Glutamatergic neuron (in vitro differentiated cells): ENCODE measurements around the gene SOX18. TPM values are rescaled to one million over a fixed set of nuclear protein-coding genes. Genes with fewer than 3 reads are reported as not detected.

ENCODE experiments used
- DNase-seq: peaks from one replicate; pipeline ENCODE4 v3.0.0; 2022
- H3K27ac Mint-ChIP-seq: one replicate; pipeline ENCODE4 v1.8.0; 2020; ENCODE audit warnings: mild to moderate bottlenecking, mixed read lengths, inconsistent platforms; ENCODE audit not compliant: unreplicated experiment
- H3K27me3 Mint-ChIP-seq: one replicate; pipeline ENCODE4 v1.8.0; 2020; ENCODE audit warnings: mild to moderate bottlenecking, moderate library complexity, mixed read lengths, inconsistent platforms; ENCODE audit not compliant: unreplicated experiment
- H3K36me3 Mint-ChIP-seq: one replicate; pipeline ENCODE4 v1.8.0; 2020; ENCODE audit warnings: mild to moderate bottlenecking, mixed read lengths, inconsistent platforms; ENCODE audit not compliant: unreplicated experiment
- H3K4me1 Mint-ChIP-seq: one replicate; pipeline ENCODE4 v1.8.0; 2020; ENCODE audit warnings: mild to moderate bottlenecking, low read depth, mixed read lengths, inconsistent platforms; ENCODE audit not compliant: unreplicated experiment
- H3K4me3 Mint-ChIP-seq: one replicate; pipeline ENCODE4 v1.8.0; 2020; ENCODE audit warnings: mild to moderate bottlenecking, mixed read lengths, inconsistent platforms; ENCODE audit not compliant: unreplicated experiment
- H3K9me3 Mint-ChIP-seq: one replicate; pipeline ENCODE4 v1.8.0; 2020; ENCODE audit warnings: mild to moderate bottlenecking, moderate library complexity, mixed read lengths, inconsistent platforms; ENCODE audit not compliant: unreplicated experiment
- total RNA-seq: library from RNA; stranded (reverse); fragmentation: NEBNext Ultra II Directional; extraction: Animal tissue kit (Norgen Biotek cat#: 25700); gene quantifications from one replicate; pipeline ENCODE4 v1.2.1, GENCODE V29; 2021; ENCODE audit not compliant: unreplicated experiment
- TF ChIP-seq, protein P1 (sequence below): fragments of 200-600 bp; sonication (generic); IDR thresholded peaks from one replicate; pipeline ENCODE4 v1.5.0; 2021; ENCODE audit not compliant: partially characterized antibody, unreplicated experiment

Gene SOX18
- total RNA-seq, 1 donor from 2014 or later: 0.66 TPM

DNA sequence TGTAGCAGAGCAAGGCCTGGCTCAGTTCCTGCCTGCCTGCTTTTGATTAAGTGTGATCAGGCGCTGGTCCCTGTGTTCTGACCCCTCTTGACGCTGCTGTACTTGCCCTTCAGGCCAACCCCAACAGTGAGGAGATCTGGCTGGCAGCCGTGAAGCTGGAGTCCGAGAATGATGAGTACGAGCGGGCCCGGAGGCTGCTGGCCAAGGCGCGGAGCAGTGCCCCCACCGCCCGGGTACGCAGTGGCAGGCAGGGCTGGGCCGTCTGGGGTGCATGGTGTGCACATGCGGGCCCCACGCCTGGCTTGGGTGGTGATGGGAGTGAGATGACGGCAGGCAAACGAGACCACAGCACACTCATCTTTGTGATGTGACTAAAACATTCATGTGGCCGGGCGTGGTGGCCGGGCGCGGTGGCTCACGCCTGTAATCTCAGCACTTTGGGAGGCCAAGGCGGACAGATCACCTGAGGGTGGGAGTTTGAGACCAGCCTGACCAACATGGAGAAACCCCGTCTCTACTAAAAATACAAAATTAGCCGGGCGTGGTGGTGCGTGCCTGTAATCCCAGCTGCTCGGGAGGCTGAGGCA lies 23.5 kb downstream of the SOX18 start:
- no peak overlapping the region for H3K4me3 Mint-ChIP-seq
- no peaks in the 10 kb centered on the region for H3K36me3 Mint-ChIP-seq
- TF ChIP-seq, protein P1, sequence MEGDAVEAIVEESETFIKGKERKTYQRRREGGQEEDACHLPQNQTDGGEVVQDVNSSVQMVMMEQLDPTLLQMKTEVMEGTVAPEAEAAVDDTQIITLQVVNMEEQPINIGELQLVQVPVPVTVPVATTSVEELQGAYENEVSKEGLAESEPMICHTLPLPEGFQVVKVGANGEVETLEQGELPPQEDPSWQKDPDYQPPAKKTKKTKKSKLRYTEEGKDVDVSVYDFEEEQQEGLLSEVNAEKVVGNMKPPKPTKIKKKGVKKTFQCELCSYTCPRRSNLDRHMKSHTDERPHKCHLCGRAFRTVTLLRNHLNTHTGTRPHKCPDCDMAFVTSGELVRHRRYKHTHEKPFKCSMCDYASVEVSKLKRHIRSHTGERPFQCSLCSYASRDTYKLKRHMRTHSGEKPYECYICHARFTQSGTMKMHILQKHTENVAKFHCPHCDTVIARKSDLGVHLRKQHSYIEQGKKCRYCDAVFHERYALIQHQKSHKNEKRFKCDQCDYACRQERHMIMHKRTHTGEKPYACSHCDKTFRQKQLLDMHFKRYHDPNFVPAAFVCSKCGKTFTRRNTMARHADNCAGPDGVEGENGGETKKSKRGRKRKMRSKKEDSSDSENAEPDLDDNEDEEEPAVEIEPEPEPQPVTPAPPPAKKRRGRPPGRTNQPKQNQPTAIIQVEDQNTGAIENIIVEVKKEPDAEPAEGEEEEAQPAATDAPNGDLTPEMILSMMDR: no peak
- no peaks in the 10 kb centered on the region for H3K4me1 Mint-ChIP-seq
- H3K27me3 Mint-ChIP-seq: peaks cover 6% of the 10 kb centered on the region
- DNase-seq: no peak
- no peak overlapping the region for H3K27ac Mint-ChIP-seq
- no peaks in the 10 kb centered on the region for H3K9me3 Mint-ChIP-seq

DNA sequence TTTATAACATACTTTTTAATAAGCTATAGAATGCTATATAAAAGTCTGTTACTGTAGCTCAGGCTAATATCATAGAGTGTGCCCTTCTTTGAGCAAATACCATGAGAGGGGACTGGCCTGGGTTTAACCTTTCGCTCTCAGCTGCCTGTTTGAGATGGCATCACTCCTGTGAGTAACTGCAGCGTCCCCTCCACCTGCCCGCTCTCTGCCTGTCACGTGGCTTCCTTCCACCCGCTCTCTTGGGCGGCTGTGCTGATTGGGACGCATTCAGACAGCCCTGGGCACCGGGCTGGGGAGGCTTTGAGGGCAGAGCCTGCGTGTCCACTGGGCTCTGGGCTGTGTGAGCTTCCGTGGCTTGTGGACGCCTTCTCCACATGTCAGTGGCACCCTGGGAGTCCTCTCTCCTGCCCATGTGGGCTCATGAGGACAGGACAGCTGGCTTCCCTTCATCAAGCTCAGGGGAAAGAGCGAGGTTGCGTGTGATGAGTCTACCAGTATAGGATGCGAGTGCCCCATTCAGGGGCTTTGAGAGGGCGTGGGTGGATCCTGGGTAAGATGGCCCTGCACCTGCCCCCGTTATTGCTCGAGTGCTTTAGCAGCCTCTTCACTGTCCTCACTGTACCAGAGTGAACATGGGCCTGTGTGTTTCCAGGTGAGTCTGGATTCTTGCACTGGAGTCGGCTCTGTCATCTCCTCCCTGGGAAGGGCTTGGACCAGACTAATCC lies 24.2 kb downstream of the SOX18 start:
- TF ChIP-seq, protein P1: no peak
- Mint-ChIP-seq H3K27me3 (peaks cover 6% of the 10 kb centered on the region), H3K27ac (no peak overlapping the region), H3K9me3 (no peaks in the 10 kb centered on the region), H3K36me3 (no peaks in the 10 kb centered on the region), H3K4me3 (no peak overlapping the region), H3K4me1 (no peaks in the 10 kb centered on the region)
- DNase-seq: no peak

DNA sequence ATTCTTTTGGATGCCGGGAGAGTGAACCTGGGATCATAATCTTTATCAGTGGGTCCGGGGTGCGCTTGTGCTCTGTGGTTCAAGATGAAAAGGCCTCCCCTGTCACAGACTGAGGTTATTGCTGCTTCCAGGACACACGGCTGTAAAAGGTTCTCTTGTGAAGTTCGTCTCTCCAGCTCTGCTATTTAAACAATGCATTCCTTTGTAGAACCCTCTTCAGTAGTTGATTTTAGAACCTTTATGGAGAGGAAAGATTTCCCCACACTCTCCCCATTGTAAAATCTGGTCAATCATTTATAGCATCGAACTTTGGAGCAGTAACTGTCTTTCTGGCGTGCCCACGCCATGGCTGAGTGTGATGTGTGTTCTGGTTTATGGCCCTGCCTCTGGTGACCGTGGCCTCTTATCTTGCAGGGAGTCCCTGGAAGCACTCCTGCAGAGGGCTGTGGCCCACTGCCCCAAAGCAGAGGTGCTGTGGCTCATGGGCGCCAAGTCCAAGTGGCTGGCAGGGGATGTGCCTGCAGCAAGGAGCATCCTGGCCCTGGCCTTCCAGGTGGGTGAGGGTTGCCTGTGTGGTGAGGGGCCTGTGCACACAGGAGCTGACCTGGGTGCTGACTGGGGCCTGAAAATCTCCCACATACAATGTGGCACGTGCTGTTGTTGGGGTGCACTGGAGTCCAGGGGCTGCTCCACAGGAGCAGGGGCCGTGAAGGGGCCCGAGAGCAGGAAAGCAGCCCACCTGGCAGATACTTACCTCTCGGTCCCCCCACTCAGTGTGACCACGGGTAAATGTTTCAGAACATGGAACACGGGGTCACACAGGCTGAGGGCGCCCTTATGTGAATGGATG lies 25.1 kb downstream of the SOX18 start:
- Mint-ChIP-seq H3K4me1 (no peaks in the 10 kb centered on the region), H3K9me3 (peaks cover 2% of the 10 kb centered on the region), H3K36me3 (no peaks in the 10 kb centered on the region), H3K4me3 (no peak overlapping the region), H3K27ac (no peak overlapping the region), H3K27me3 (peaks cover 9% of the 10 kb centered on the region)
- no peak for DNase-seq
- TF ChIP-seq, protein P1: no peak

DNA sequence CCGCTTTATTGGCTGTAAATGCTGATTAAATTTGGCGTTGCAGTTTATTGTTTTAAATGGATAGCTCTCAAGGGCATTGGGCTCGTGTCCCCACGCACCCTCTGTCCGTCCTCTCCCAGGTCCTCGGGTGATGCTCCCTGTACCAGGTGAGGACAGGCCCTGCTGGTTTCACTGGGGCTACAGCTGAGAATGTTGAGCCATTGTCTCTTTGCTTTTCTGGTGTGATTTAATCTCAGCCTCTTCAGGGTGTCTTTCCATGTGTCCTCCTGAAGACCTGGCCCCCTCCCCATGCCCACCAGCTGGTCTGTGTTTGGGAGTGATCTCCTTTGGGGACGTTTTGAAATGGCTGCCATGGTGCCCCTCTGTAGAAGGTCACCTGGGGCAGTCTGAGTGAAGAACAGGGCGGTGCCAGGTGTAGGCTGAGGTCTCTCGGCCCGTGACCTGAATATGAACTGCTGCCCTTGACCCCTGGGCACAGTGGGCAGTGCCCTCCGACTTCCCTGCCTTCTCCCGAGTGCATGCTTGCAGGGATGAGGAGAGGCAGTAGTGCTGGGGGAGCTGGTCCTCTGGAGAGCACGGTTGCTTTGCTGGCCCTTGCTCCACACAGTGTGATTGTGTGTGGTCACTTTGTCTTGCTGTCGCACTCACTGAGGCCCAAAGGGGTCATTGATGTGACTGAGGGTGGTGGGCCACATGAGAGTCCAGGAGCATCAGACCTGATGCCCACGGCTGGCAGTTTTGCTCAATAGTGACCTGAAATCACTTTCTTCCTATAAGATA lies 25.9 kb downstream of the SOX18 start:
- Mint-ChIP-seq H3K4me3 (no peak overlapping the region), H3K27ac (no peak overlapping the region), H3K27me3 (peaks cover 9% of the 10 kb centered on the region), H3K4me1 (no peaks in the 10 kb centered on the region), H3K36me3 (no peaks in the 10 kb centered on the region), H3K9me3 (peaks cover 2% of the 10 kb centered on the region)
- no peak for DNase-seq
- TF ChIP-seq, protein P1: no peak
